CD14-positive monocyte (primary cell): Measurements from ENCODE around the gene BCAN. TPM values are rescaled to one million over a fixed set of nuclear protein-coding genes. Genes with fewer than 3 reads are reported as not detected.

Source experiments
- DNase-seq, 3 donors: peaks; one replicate each; pipeline ENCODE4 v3.0.0-alpha.2; 2011 to 2022
- H2AFZ ChIP-seq: 2 replicates; pipeline ENCODE4 v1.6.0; 2012; ENCODE audit warnings: mild to moderate bottlenecking, low read depth, low read length, inconsistent platforms; ENCODE audit not compliant: insufficient read depth, poor library complexity, severe bottlenecking
- H3K27ac ChIP-seq, 2 donors: 1 replicate in 1 of 2; 2 replicates in 1 of 2; pipeline ENCODE4 v1.5.1; 2012 to 2013; ENCODE audit warnings: low read length in 2 of 2, control low read depth in 1 of 2, inconsistent platforms in 1 of 2, low read depth in 1 of 2, mild to moderate bottlenecking in 1 of 2
- H3K27me3 ChIP-seq, 2 donors: one replicate each; pipeline versions ENCODE4 v1.6.0 to v1.6.1; 2011 to 2013; ENCODE audit warnings: low read length in 2 of 2; ENCODE audit not compliant: control insufficient read depth in 2 of 2, insufficient read depth in 2 of 2
- H3K36me3 ChIP-seq, 2 donors: replicated peaks in 1 of 2; 1 replicate in 1 of 2; 2 replicates in 1 of 2; pipeline versions ENCODE4 v1.5.1 to v1.6.1; 2012 to 2013; ENCODE audit warnings: low read length in 2 of 2, control low read depth in 1 of 2, inconsistent platforms in 1 of 2, mild to moderate bottlenecking in 1 of 2; ENCODE audit not compliant: insufficient read depth in 2 of 2, control insufficient read depth in 1 of 2
- H3K4me1 ChIP-seq, 2 donors: 1 replicate in 1 of 2; 2 replicates in 1 of 2; pipeline versions ENCODE4 v1.5.1 to v1.6.1; 2012 to 2013; ENCODE audit warnings: low read length in 2 of 2, control low read depth in 1 of 2, inconsistent platforms in 1 of 2, mild to moderate bottlenecking in 1 of 2, moderate library complexity in 1 of 2; ENCODE audit not compliant: insufficient read depth in 2 of 2, control insufficient read depth in 1 of 2
- H3K4me2 ChIP-seq: replicated peaks from 2 replicates; pipeline ENCODE3; 2012; ENCODE audit warnings: low read length, moderate library complexity, mild to moderate bottlenecking; ENCODE audit not compliant: poor library complexity, severe bottlenecking; ENCODE audit errors: extremely low read depth
- H3K4me3 ChIP-seq, 3 experiments: fragments of 200-600 bp in 1 of 3; sonication (generic) in 1 of 3; replicated peaks in 1 of 3; 1 replicate in 2 of 3; 2 replicates in 1 of 3; pipeline ENCODE4 v1.5.1; 2011 to 2013; ENCODE audit warnings: low read length in 3 of 3, mild to moderate bottlenecking in 3 of 3, control low read depth in 2 of 3, low read depth in 2 of 3, inconsistent platforms in 1 of 3, moderate library complexity in 1 of 3
- H3K79me2 ChIP-seq: 2 replicates; pipeline ENCODE4 v1.6.0; 2012; ENCODE audit warnings: mild to moderate bottlenecking, control low read depth, inconsistent platforms, low read length, moderate library complexity; ENCODE audit not compliant: insufficient read depth
- H3K9ac ChIP-seq: 2 replicates; pipeline ENCODE4 v1.6.0; 2017; ENCODE audit warnings: low read length, mild to moderate bottlenecking; ENCODE audit not compliant: insufficient read depth, poor library complexity, severe bottlenecking
- H3K9me3 ChIP-seq, 2 donors: replicated peaks in 1 of 2; 1 replicate in 1 of 2; 2 replicates in 1 of 2; pipeline versions ENCODE4 v1.5.1 to v1.6.1; 2012 to 2013; ENCODE audit warnings: low read length in 2 of 2, control low read depth in 1 of 2; ENCODE audit not compliant: control insufficient read depth in 1 of 2, insufficient read depth in 1 of 2
- H4K20me1 ChIP-seq: 2 replicates; pipeline ENCODE4 v1.6.0; 2012; ENCODE audit warnings: mild to moderate bottlenecking, low read length, control low read depth, moderate library complexity; ENCODE audit not compliant: insufficient read depth
- H3K27ac Mint-ChIP-seq, 7 donors: one replicate each; pipeline ENCODE4 v1.8.0; 2020; ENCODE audit warnings: mild to moderate bottlenecking in 7 of 7, mixed read lengths in 7 of 7, moderate library complexity in 6 of 7, inconsistent platforms in 2 of 7
- H3K27me3 Mint-ChIP-seq, 3 donors: one replicate each; pipeline ENCODE4 v1.8.0; 2021 to 2022; ENCODE audit warnings: low read depth in 3 of 3, mild to moderate bottlenecking in 3 of 3, mixed read lengths in 3 of 3, moderate library complexity in 3 of 3, inconsistent platforms in 1 of 3
- H3K36me3 Mint-ChIP-seq, 2 donors: one replicate each; pipeline ENCODE4 v1.8.0; 2020; ENCODE audit warnings: mixed read lengths in 2 of 2, inconsistent platforms in 1 of 2, mild to moderate bottlenecking in 1 of 2
- H3K4me1 Mint-ChIP-seq: one replicate; pipeline ENCODE4 v1.8.0; 2020; ENCODE audit warnings: mild to moderate bottlenecking, mixed read lengths
- H3K4me3 Mint-ChIP-seq, 2 donors: one replicate each; pipeline ENCODE4 v1.8.0; 2020; ENCODE audit warnings: mild to moderate bottlenecking in 2 of 2, mixed read lengths in 2 of 2, moderate library complexity in 1 of 2
- H3K9me3 Mint-ChIP-seq, 7 donors: one replicate each; pipeline ENCODE4 v1.8.0; 2020 to 2022; ENCODE audit warnings: mixed read lengths in 7 of 7, mild to moderate bottlenecking in 6 of 7, moderate library complexity in 6 of 7, inconsistent platforms in 2 of 7
- CTCF ChIP-seq: fragments of 200-600 bp; IDR thresholded peaks from one replicate; pipeline ENCODE4 v1.8.0; 2022; ENCODE audit warnings: antibody characterized with exemption, mild to moderate bottlenecking
- WGBS: methylation state at CpG from one replicate; pipeline ENCODE4 v1.1.5; 2013; ENCODE audit warnings: missing lambda C conversion rate; ENCODE audit not compliant: insufficient coverage; 5-methylcytosine and 5-hydroxymethylcytosine counted together
- intact Hi-C, 2 donors: fragments of 100-400 bp; cut with micrococcal nuclease; formaldehyde crosslinking; loops; one replicate each; pipeline versions ENCODE4 v1.15.0 to v1.15.1; 2023
- polyA plus RNA-seq, 3 donors: library from polyadenylated mRNA; depleted of rRNA in 1 of 3; unstranded in 2 of 3; stranded (reverse) in 1 of 3; fragments of 300-500 nt in 2 of 3; fragments of >200 nt in 1 of 3; fragmentation: Illumina TruSeq in 2 of 3; gene quantifications; 1 replicate in 2 of 3; 2 replicates in 1 of 3; pipeline ENCODE4 v1.2.3, GENCODE V29; 2012 to 2021

BCAN gene
- polyA plus RNA-seq, 3 donors, result not detected

- peaks cover 15 to 49% of the 10 kb centered on the region in 2 donors for H3K27me3 ChIP-seq
- DNase-seq, result no peak
- intact Hi-C loops, result loop anchor here (10.0 kb wide), 2 partner anchors 158 to 188 kb away; partner anchors contain the start of gene INSRR (in 1 of the 2)
These were observed 54.8 kb downstream of the BCAN start for GRCh38 chr1:156696755-156697154.

GRCh38 chr1:156697481-156697880, 55.6 kb downstream of the BCAN start:
- Histone ChIP-seq H3K9ac (no peak overlapping the region), H3K4me2 (no peak overlapping the region), H4K20me1 (no peaks in the 10 kb centered on the region), H3K27ac (no peak overlapping the region), H3K27me3 (peaks cover 8 to 43% of the 10 kb centered on the region in 2 donors), H3K9me3 (peaks cover 0 to 1% of the 10 kb centered on the region in 2 donors), H2AFZ (no peak overlapping the region), H3K4me1 (peaks cover under 1 to 1% of the 10 kb centered on the region in 2 donors), H3K4me3 (no peak overlapping the region), H3K36me3 (no peaks in the 10 kb centered on the region), H3K79me2 (no peaks in the 10 kb centered on the region)
- peaks cover 7% of the 10 kb centered on the region for H3K4me1 Mint-ChIP-seq
- intact Hi-C loops, result loop anchor here (10.0 kb wide), 2 partner anchors 157 to 187 kb away; partner anchors contain the start of gene INSRR (in 1 of the 2)
- TF ChIP-seq CTCF, result no peak
- peaks cover 0 to 3% (median under 1%) of the 10 kb centered on the region in 7 donors for H3K9me3 Mint-ChIP-seq
- no peak overlapping the region for H3K27ac Mint-ChIP-seq
- peaks cover 54 to 58% (median 56%) of the 10 kb centered on the region in 3 donors for H3K27me3 Mint-ChIP-seq
- H3K4me3 Mint-ChIP-seq, result no peak overlapping the region
- no peaks in the 10 kb centered on the region for H3K36me3 Mint-ChIP-seq
- DNase-seq, result no peak
- 95% methylated on average over 6 of the region's 8 CpGs for WGBS

More at GRCh38 chr1:156696755-156697154, 54.8 kb downstream of the BCAN start:
- H3K4me1 ChIP-seq, result peaks cover 2 to 8% of the 10 kb centered on the region in 2 donors
- no peak overlapping the region for H3K4me3 ChIP-seq
- H4K20me1 ChIP-seq, result no peaks in the 10 kb centered on the region
- peaks cover 0 to 7% (median 3%) of the 10 kb centered on the region in 7 donors for H3K9me3 Mint-ChIP-seq
- H3K9ac ChIP-seq, result no peak overlapping the region
- WGBS, result 96% methylated on average over 8 of the region's 8 CpGs
- H3K4me2 ChIP-seq, result no peak overlapping the region
- peaks cover 54 to 58% (median 56%) of the 10 kb centered on the region in 3 donors for H3K27me3 Mint-ChIP-seq
- peaks cover 14% of the 10 kb centered on the region for H3K4me1 Mint-ChIP-seq
- H3K27ac ChIP-seq, result no peak overlapping the region
- peak overlapping the region in 1 of 7 donors; percentile 51 for H3K27ac Mint-ChIP-seq
- peak overlapping the region in 1 of 2 donors; percentile 14 for H3K4me3 Mint-ChIP-seq
- H3K79me2 ChIP-seq, result no peaks in the 10 kb centered on the region
- H3K9me3 ChIP-seq, result peaks cover 0 to 3% of the 10 kb centered on the region in 2 donors
- no peak overlapping the region for H2AFZ ChIP-seq
- TF ChIP-seq CTCF, result no peak
- no peaks in the 10 kb centered on the region for H3K36me3 Mint-ChIP-seq
- no peaks in the 10 kb centered on the region for H3K36me3 ChIP-seq
